Breast epithelium (tissue), 3 donors: ENCODE results near the gene METTL2A.
"Not testable (repeated sequence)": the region's sequence is repeated elsewhere in the genome, so short reads cannot be mapped to it uniquely, and the experiment has no call there.

ENCODE experiments used
- POLR2A ChIP-seq: fragments of 450-650 bp; IDR thresholded peaks from one replicate; pipeline ENCODE4 v1.6.1; 2016; ENCODE audit warnings: antibody characterized with exemption, mild to moderate bottlenecking, moderate library complexity
- POLR2AphosphoS5 ChIP-seq, 3 donors: sonication (generic); formaldehyde crosslinking; IDR thresholded peaks; one replicate each; pipeline ENCODE4 v1.6.1; 2017; ENCODE audit warnings: antibody characterized with exemption in 3 of 3
- TF ChIP-seq, protein P1 (sequence below), 3 donors: fragments of 450-650 bp; IDR thresholded peaks; one replicate each; pipeline ENCODE4 v1.5.1; 2016 to 2017; ENCODE audit warnings: antibody characterized with exemption in 3 of 3, mild to moderate bottlenecking in 3 of 3, moderate library complexity in 3 of 3

- TF ChIP-seq, protein P1, sequence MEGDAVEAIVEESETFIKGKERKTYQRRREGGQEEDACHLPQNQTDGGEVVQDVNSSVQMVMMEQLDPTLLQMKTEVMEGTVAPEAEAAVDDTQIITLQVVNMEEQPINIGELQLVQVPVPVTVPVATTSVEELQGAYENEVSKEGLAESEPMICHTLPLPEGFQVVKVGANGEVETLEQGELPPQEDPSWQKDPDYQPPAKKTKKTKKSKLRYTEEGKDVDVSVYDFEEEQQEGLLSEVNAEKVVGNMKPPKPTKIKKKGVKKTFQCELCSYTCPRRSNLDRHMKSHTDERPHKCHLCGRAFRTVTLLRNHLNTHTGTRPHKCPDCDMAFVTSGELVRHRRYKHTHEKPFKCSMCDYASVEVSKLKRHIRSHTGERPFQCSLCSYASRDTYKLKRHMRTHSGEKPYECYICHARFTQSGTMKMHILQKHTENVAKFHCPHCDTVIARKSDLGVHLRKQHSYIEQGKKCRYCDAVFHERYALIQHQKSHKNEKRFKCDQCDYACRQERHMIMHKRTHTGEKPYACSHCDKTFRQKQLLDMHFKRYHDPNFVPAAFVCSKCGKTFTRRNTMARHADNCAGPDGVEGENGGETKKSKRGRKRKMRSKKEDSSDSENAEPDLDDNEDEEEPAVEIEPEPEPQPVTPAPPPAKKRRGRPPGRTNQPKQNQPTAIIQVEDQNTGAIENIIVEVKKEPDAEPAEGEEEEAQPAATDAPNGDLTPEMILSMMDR (IDR thresholded peaks at IDR 0.05), result not testable (repeated sequence)
- not testable (repeated sequence) for TF ChIP-seq POLR2AphosphoS5 (IDR thresholded peaks at IDR 0.05); POLR2A
Measured at GRCh38 chr17:62471380-62471880, 47.7 kb downstream of the METTL2A start.
